HepG2 (cell line): ENCODE measurements around the gene NRBP1. TPM values are rescaled to one million over a fixed set of nuclear protein-coding genes. Genes with fewer than 3 reads are reported as not detected.

Experiments used
- ATRX ChIP-seq: sonication (generic); formaldehyde crosslinking; IDR thresholded peaks from 2 replicates; pipeline ENCODE4 v1.4.0; 2020; ENCODE audit warnings: missing genetic modification reagents, borderline replicate concordance
- CENPBD1 ChIP-seq: sonication (generic); formaldehyde crosslinking; IDR thresholded peaks from 2 replicates; pipeline ENCODE4 v1.8.0; 2022; ENCODE audit warnings: missing genetic modification reagents, low read depth, mild to moderate bottlenecking, borderline replicate concordance
- FOXO1 ChIP-seq: sonication (generic); formaldehyde crosslinking; IDR thresholded peaks from 2 replicates; pipeline ENCODE4 v1.4.0; 2020; ENCODE audit warnings: missing genetic modification reagents
- JUND ChIP-seq: sonication (generic); formaldehyde crosslinking; IDR thresholded peaks from 2 replicates; pipeline ENCODE4 v1.8.0; 2022; ENCODE audit warnings: mild to moderate bottlenecking, missing genetic modification reagents
- KLF9 ChIP-seq: IDR thresholded peaks from 2 replicates; pipeline ENCODE4 v1.6.1; 2016; ENCODE audit warnings: low read depth
- PAX8 ChIP-seq: sonication (generic); formaldehyde crosslinking; IDR thresholded peaks from 2 replicates; pipeline ENCODE4 v1.8.0; 2022; ENCODE audit warnings: mild to moderate bottlenecking, missing genetic modification reagents, borderline replicate concordance
- SOX13 ChIP-seq, 3 experiments: fragments of 450-650 bp in 1 of 3; sonication (generic) in 1 of 3; formaldehyde crosslinking in 1 of 3; IDR thresholded peaks in 2 of 3; conservative IDR thresholded peaks in 1 of 3; 2 replicates each; pipeline versions ENCODE4 v1.5.0 to v1.6.1; 2016 to 2020; ENCODE audit warnings: antibody characterized with exemption in 1 of 3, mild to moderate bottlenecking in 1 of 3, missing compliant biosample characterization in 1 of 3, missing genetic modification reagents in 1 of 3, moderate library complexity in 1 of 3
- TARDBP ChIP-seq: sonication (generic); formaldehyde crosslinking; IDR thresholded peaks from 2 replicates; pipeline ENCODE4 v1.8.0; 2022; ENCODE audit warnings: mild to moderate bottlenecking, missing genetic modification reagents
- THAP9 ChIP-seq: sonication (generic); formaldehyde crosslinking; IDR thresholded peaks from 2 replicates; pipeline ENCODE4; 2020; ENCODE audit warnings: missing genetic modification reagents, mild to moderate bottlenecking, borderline replicate concordance
- ZNF335 ChIP-seq: sonication (generic); formaldehyde crosslinking; IDR thresholded peaks from 2 replicates; pipeline ENCODE4 v1.4.0; 2020; ENCODE audit warnings: missing genetic modification reagents
- ZNF430 ChIP-seq: sonication (generic); formaldehyde crosslinking; IDR thresholded peaks from 2 replicates; pipeline ENCODE4 v1.9.0; 2021; ENCODE audit warnings: mild to moderate bottlenecking, missing genetic modification reagents
- ZNF564 ChIP-seq: sonication (generic); formaldehyde crosslinking; IDR thresholded peaks from 2 replicates; pipeline ENCODE4 v1.8.1; 2023; ENCODE audit warnings: mild to moderate bottlenecking, missing genetic modification reagents
- ZNF607 ChIP-seq: sonication (generic); formaldehyde crosslinking; IDR thresholded peaks from 2 replicates; pipeline ENCODE4 v1.5.1; 2020; ENCODE audit warnings: missing genetic modification reagents, mild to moderate bottlenecking, borderline replicate concordance
- ZNF772 ChIP-seq: sonication (generic); formaldehyde crosslinking; IDR thresholded peaks from 2 replicates; pipeline ENCODE4 v1.5.0; 2020; ENCODE audit warnings: mild to moderate bottlenecking, missing genetic modification reagents
- ZNF841 ChIP-seq: sonication (generic); formaldehyde crosslinking; IDR thresholded peaks from 2 replicates; pipeline ENCODE4 v1.8.1; 2023; ENCODE audit warnings: missing genetic modification reagents, borderline replicate concordance
- ZSCAN12 ChIP-seq: sonication (generic); formaldehyde crosslinking; IDR thresholded peaks from 2 replicates; pipeline ENCODE4 v1.9.0; 2021; ENCODE audit warnings: mild to moderate bottlenecking, missing genetic modification reagents
- polyA plus RNA-seq, 8 experiments: library from polyadenylated mRNA; depleted of rRNA in 3 of 8; stranded (reverse) in 7 of 8; unstranded in 1 of 8; fragments of >200 nt; fragmentation: Illumina TruSeq in 4 of 8; extraction: Trizol in 4 of 8; gene quantifications; 2 replicates each; pipeline versions ENCODE4 v1.2.1 to v1.2.3, GENCODE V29; 2011 to 2016; ENCODE audit warnings: low read depth in 4 of 8, missing spikeins in 1 of 8, mixed read lengths in 1 of 8; ENCODE audit not compliant: insufficient read depth in 1 of 8
- total RNA-seq, 5 experiments: library from RNA; depleted of rRNA; stranded (reverse); fragments of >200 nt; fragmentation: Illumina TruSeq; extraction: Trizol; gene quantifications; 2 replicates each; pipeline ENCODE4 v1.2.3, GENCODE V29; 2016; ENCODE audit warnings: low read depth in 1 of 5
- TF ChIP-seq, protein P1 (sequence below): sonication (generic); formaldehyde crosslinking; IDR thresholded peaks from 2 replicates; pipeline ENCODE4 v1.4.0; 2020; ENCODE audit warnings: missing genetic modification reagents
- TF ChIP-seq, protein P2 (sequence below): sonication (generic); formaldehyde crosslinking; IDR thresholded peaks from 2 replicates; pipeline ENCODE4 v1.4.0; 2020; ENCODE audit warnings: missing genetic modification reagents, borderline replicate concordance
- TF ChIP-seq, protein P3 (sequence below): sonication (generic); formaldehyde crosslinking; IDR thresholded peaks from 2 replicates; pipeline ENCODE4 v1.5.1; 2020; ENCODE audit warnings: mild to moderate bottlenecking, missing genetic modification reagents, moderate library complexity

The NRBP1 gene
- total and polyA plus RNA-seq, 2 of the 13 experiments (the other 11 are each of a cell fraction or from before 2014, with no cell fraction given) = 165 to 240 TPM

DNA sequence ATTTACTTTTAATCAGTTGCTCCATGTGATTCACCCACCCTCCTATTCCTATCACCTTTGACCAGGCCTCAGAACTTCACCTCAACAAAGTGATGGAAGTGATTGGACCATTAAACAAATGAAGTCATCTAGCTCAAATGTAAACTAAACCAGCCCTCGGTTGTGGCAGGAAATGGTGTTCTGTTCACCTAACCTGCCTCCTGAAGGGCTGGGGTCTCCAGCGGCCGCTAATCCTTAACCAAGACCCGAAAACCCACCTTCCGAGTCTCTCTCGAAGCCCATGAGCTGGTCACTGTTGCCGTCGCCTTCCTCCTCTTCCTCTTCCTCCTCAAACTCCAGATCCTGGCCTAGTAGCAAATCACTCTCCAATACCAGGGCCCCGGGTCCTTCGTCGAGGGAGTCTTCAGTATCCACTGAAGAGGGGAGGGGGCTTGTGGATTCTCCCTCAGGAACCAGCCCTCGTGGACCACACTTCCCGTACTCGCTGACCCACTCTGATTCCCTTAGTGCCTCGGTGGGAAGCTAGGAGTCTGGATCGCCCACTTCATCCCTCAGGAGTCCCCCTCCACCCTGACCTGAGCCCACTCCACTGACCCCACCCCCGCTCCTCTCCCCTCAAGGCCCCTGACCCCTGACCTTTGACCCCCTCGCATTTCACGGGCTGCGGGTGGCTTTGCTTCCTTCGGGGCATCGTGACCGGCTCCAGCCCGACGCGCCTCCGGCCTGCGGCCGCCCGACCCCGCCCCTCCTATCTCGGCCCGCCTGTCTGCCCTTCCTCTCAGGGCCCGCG lies 48.4 kb upstream of the NRBP1 start (continued):
- TF ChIP-seq ZNF607 (CRISPR knock-in tag) = no peak; the same call in 1 of the 2 replicates
- TF ChIP-seq, protein P1, sequence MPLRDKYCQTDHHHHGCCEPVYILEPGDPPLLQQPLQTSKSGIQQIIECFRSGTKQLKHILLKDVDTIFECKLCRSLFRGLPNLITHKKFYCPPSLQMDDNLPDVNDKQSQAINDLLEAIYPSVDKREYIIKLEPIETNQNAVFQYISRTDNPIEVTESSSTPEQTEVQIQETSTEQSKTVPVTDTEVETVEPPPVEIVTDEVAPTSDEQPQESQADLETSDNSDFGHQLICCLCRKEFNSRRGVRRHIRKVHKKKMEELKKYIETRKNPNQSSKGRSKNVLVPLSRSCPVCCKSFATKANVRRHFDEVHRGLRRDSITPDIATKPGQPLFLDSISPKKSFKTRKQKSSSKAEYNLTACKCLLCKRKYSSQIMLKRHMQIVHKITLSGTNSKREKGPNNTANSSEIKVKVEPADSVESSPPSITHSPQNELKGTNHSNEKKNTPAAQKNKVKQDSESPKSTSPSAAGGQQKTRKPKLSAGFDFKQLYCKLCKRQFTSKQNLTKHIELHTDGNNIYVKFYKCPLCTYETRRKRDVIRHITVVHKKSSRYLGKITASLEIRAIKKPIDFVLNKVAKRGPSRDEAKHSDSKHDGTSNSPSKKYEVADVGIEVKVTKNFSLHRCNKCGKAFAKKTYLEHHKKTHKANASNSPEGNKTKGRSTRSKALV (CRISPR knock-in tag) = no peak
- TF ChIP-seq, protein P2, sequence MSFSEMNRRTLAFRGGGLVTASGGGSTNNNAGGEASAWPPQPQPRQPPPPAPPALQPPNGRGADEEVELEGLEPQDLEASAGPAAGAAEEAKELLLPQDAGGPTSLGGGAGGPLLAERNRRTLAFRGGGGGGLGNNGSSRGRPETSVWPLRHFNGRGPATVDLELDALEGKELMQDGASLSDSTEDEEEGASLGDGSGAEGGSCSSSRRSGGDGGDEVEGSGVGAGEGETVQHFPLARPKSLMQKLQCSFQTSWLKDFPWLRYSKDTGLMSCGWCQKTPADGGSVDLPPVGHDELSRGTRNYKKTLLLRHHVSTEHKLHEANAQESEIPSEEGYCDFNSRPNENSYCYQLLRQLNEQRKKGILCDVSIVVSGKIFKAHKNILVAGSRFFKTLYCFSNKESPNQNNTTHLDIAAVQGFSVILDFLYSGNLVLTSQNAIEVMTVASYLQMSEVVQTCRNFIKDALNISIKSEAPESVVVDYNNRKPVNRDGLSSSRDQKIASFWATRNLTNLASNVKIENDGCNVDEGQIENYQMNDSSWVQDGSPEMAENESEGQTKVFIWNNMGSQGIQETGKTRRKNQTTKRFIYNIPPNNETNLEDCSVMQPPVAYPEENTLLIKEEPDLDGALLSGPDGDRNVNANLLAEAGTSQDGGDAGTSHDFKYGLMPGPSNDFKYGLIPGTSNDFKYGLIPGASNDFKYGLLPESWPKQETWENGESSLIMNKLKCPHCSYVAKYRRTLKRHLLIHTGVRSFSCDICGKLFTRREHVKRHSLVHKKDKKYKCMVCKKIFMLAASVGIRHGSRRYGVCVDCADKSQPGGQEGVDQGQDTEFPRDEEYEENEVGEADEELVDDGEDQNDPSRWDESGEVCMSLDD (CRISPR knock-in tag) = no peak
- no peak for TF ChIP-seq ZNF841
- TF ChIP-seq ZSCAN12 (CRISPR knock-in tag) = no peak
- no peak for TF ChIP-seq JUND (CRISPR knock-in tag)
- TF ChIP-seq ZNF772 = no peak
- no peak for TF ChIP-seq KLF9 (CRISPR knock-in tag)
- TF ChIP-seq PAX8 (CRISPR knock-in tag) = no peak
- TF ChIP-seq CENPBD1 (CRISPR knock-in tag) = no peak
- TF ChIP-seq FOXO1 (CRISPR knock-in tag) = no peak
- TF ChIP-seq ZNF335 = no peak
- no peak for TF ChIP-seq THAP9 (CRISPR knock-in tag)
- no peak for TF ChIP-seq SOX13 (IDR thresholded peaks at IDR 0.05)
- no peak for TF ChIP-seq SOX13 (CRISPR knock-in tag; conservative IDR thresholded peaks at IDR 0.05 in 1 of 2, IDR thresholded peaks at IDR 0.05 in 1 of 2)
- TF ChIP-seq ATRX (CRISPR knock-in tag) = no peak
- TF ChIP-seq, protein P3, sequence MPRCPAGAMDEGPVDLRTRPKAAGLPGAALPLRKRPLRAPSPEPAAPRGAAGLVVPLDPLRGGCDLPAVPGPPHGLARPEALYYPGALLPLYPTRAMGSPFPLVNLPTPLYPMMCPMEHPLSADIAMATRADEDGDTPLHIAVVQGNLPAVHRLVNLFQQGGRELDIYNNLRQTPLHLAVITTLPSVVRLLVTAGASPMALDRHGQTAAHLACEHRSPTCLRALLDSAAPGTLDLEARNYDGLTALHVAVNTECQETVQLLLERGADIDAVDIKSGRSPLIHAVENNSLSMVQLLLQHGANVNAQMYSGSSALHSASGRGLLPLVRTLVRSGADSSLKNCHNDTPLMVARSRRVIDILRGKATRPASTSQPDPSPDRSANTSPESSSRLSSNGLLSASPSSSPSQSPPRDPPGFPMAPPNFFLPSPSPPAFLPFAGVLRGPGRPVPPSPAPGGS (CRISPR knock-in tag) = no peak
- TF ChIP-seq ZNF564 (CRISPR knock-in tag) = no peak
- TF ChIP-seq ZNF430 (CRISPR knock-in tag) = no peak; the same call in 1 of the 2 replicates
- TF ChIP-seq TARDBP (CRISPR knock-in tag) = no peak
